CD4-positive, alpha-beta memory T cell (primary cell): ENCODE results near the gene MERTK. TPM values are rescaled to one million over a fixed set of nuclear protein-coding genes. Genes with fewer than 3 reads are reported as not detected.
A peak's percentile ranks its signal among the peaks of the same experiment; 100 is the strongest.

Experiments used
- CTCF ChIA-PET: fragments of 350-600 bp; sonication (Branson Sonifier 250); formaldehyde crosslinking; loops from one replicate; lab custom pipeline; 2021; ENCODE audit warnings: inconsistent platforms; ENCODE audit not compliant: partially characterized antibody; lab: Charles Lee
- POLR2A ChIA-PET: fragments of 350-600 bp; sonication (Branson Sonifier 250); formaldehyde crosslinking; loops from one replicate; lab custom pipeline; 2021; ENCODE audit not compliant: partially characterized antibody; lab: Charles Lee
- DNase-seq, 5 donors: peaks; one replicate each; pipeline versions ENCODE4 v3.0.0 to v3.0.0-alpha.2; 2020 to 2022; ENCODE audit warnings: mixed read lengths in 1 of 5
- H3K27ac ChIP-seq: one replicate; pipeline ENCODE4 v1.7.0; 2013; ENCODE audit warnings: low read depth, low read length
- H3K27me3 ChIP-seq: 2 replicates; pipeline ENCODE4 v1.7.0; 2013; ENCODE audit warnings: mild to moderate bottlenecking, low read length, moderate library complexity; ENCODE audit not compliant: insufficient read depth
- H3K36me3 ChIP-seq: 2 replicates; pipeline ENCODE4 v1.7.0; 2013; ENCODE audit warnings: mild to moderate bottlenecking, low read length, moderate library complexity; ENCODE audit not compliant: insufficient read depth
- H3K4me1 ChIP-seq: 2 replicates; pipeline ENCODE4 v1.7.0; 2013; ENCODE audit warnings: mild to moderate bottlenecking, low read length, moderate library complexity; ENCODE audit not compliant: insufficient read depth
- H3K4me3 ChIP-seq, 2 donors: one replicate each; pipeline ENCODE4 v1.7.0; 2013; ENCODE audit warnings: low read length in 2 of 2, mild to moderate bottlenecking in 1 of 2
- H3K9me3 ChIP-seq, 2 donors: one replicate each; pipeline ENCODE4 v1.7.0; 2013; ENCODE audit warnings: low read length in 2 of 2, control low read depth in 1 of 2; ENCODE audit not compliant: control insufficient read depth in 1 of 2
- H3K27ac Mint-ChIP-seq, 7 donors: one replicate each; pipeline ENCODE4 v1.8.0; 2020 to 2021; ENCODE audit warnings: mixed read lengths in 7 of 7, mild to moderate bottlenecking in 6 of 7, inconsistent platforms in 3 of 7, moderate library complexity in 3 of 7
- H3K27me3 Mint-ChIP-seq, 2 donors: one replicate each; pipeline ENCODE4 v1.8.0; 2020 to 2021; ENCODE audit warnings: mixed read lengths in 2 of 2
- H3K36me3 Mint-ChIP-seq, 2 donors: one replicate each; pipeline ENCODE4 v1.8.0; 2020 to 2021; ENCODE audit warnings: mixed read lengths in 2 of 2, inconsistent platforms in 1 of 2, mild to moderate bottlenecking in 1 of 2
- H3K4me1 Mint-ChIP-seq, 4 donors: one replicate each; pipeline ENCODE4 v1.8.0; 2020 to 2021; ENCODE audit warnings: mixed read lengths in 4 of 4, mild to moderate bottlenecking in 1 of 4
- H3K4me3 Mint-ChIP-seq, 8 donors: one replicate each; pipeline ENCODE4 v1.8.0; 2020 to 2021; ENCODE audit warnings: mixed read lengths in 8 of 8, mild to moderate bottlenecking in 7 of 8, moderate library complexity in 6 of 8, inconsistent platforms in 3 of 8
- H3K9me3 Mint-ChIP-seq, 8 donors: one replicate each; pipeline ENCODE4 v1.8.0; 2020 to 2021; ENCODE audit warnings: mixed read lengths in 8 of 8, mild to moderate bottlenecking in 5 of 8, inconsistent platforms in 3 of 8, moderate library complexity in 1 of 8
- intact Hi-C: fragments of 100-400 bp; cut with micrococcal nuclease; formaldehyde crosslinking; loops from one replicate; pipeline ENCODE4 v1.15.1; 2023
- polyA plus RNA-seq, 2 donors: library from polyadenylated mRNA; unstranded; fragments of 300-500 nt; fragmentation: Illumina TruSeq; gene quantifications; one replicate each; pipeline ENCODE4 v1.2.3, GENCODE V29; 2021
- total RNA-seq, 2 experiments: library from RNA; stranded (reverse); gene quantifications; one replicate each; pipeline ENCODE4 v1.2.3, GENCODE V29; 2021

MERTK gene
- total and polyA plus RNA-seq, 4 experiments from 2014 or later = 0.09 to 0.67 (median 0.45) TPM

- ChIA-PET POLR2A (no interaction called here), CTCF (no interaction called here)
- Histone ChIP-seq H3K9me3 (no peaks in the 10 kb centered on the region), H3K36me3 (peaks cover 9% of the 10 kb centered on the region), H3K4me3 (no peak overlapping the region), H3K4me1 (peaks cover 7% of the 10 kb centered on the region), H3K27ac (no peak overlapping the region), H3K27me3 (no peaks in the 10 kb centered on the region)
- Mint-ChIP-seq H3K27me3 (no peaks in the 10 kb centered on the region), H3K27ac (peak overlapping the region in 1 of 7 donors; percentile 15), H3K4me1 (peaks cover 33 to 44% (median 38%) of the 10 kb centered on the region in 4 donors), H3K36me3 (peaks cover 59 to 74% of the 10 kb centered on the region in 2 donors), H3K9me3 (peaks cover 0 to 7% (median under 1%) of the 10 kb centered on the region in 8 donors), H3K4me3 (no peak overlapping the region)
- intact Hi-C loops = no loop called here
- no peak for DNase-seq
Measured at GRCh38 chr2:112074506-112074905, 176.1 kb downstream of the MERTK start.

DNA sequence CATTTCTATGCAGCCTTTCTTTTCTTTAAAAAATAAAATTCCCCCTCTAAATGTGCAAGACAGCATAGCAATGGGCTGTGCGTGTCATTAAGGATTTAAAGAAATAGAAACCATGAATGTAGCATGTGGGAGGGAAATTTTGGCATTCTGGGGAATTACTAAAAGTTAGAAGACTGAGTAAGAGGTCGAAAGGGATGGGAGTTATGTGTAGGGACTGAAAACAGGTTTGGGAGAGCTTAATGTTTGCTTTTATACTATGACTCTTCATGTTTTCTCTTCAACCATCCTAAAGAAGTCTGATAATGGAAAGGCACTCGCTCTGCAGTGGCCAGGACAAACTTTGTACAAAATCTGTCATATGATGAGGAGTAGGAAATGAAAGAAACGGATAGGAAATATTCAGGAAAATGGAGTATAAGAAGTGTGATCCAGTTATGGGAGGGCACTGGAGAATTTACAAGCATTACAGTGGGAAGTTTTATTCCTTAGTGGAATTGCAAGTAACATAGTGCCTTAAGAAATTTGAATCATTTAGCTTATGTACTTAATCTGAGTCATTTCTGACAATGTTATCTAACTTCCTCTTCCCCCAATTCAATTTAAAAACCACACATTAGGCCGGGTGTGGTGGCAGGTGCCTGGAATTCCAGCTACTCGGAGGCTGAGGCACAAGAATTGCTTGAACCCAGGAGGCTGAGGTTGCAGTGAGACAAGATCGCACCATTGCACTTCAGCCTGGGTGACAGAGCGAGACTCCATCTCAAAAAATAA, 177.3 kb downstream of the MERTK start:
- intact Hi-C loops = no loop called here
- Mint-ChIP-seq H3K4me1 (peaks cover 34 to 41% (median 35%) of the 10 kb centered on the region in 4 donors), H3K27me3 (no peaks in the 10 kb centered on the region), H3K27ac (peak overlapping the region in 3 of 7 donors; percentile 3 to 79 (median 33)), H3K9me3 (peaks cover 0 to 7% (median 0%) of the 10 kb centered on the region in 8 donors), H3K4me3 (no peak overlapping the region), H3K36me3 (peaks cover 52 to 69% of the 10 kb centered on the region in 2 donors)
- ChIA-PET CTCF (no interaction called here), POLR2A (no interaction called here)
- Histone ChIP-seq H3K9me3 (no peaks in the 10 kb centered on the region), H3K4me1 (peaks cover 7% of the 10 kb centered on the region), H3K4me3 (no peak overlapping the region), H3K27ac (no peak overlapping the region), H3K36me3 (peaks cover 9% of the 10 kb centered on the region), H3K27me3 (no peaks in the 10 kb centered on the region)
- DNase-seq = no peak

DNA sequence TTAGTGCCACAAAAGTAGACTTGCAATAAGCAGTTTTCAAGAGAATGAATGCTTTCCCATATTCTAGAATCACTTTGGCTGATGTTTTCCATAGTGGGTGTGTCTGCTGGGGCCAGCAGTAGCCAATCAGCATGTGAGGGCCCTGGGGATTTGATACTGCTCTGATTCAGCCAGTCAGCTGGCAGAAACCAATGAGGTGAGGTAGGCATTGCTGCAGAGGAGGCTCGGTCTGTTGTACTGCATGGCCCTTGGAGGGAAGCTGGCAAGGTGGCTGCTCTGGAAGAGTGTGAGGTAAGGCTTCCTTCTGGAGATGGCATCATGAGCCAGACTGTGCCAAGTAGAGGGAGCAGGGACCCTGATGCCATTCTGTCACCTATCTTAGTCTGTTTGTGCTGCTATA, 179.4 kb downstream of the MERTK start:
- no peaks in the 10 kb centered on the region for H3K27me3 ChIP-seq
- no peak overlapping the region for H3K27ac ChIP-seq
- H3K4me1 ChIP-seq = peaks cover 3% of the 10 kb centered on the region
- peaks cover 21 to 27% (median 24%) of the 10 kb centered on the region in 4 donors for H3K4me1 Mint-ChIP-seq
- peaks cover 27% of the 10 kb centered on the region for H3K36me3 ChIP-seq
- intact Hi-C loops = no loop called here
- H3K9me3 ChIP-seq = no peaks in the 10 kb centered on the region
- peaks cover 0 to 7% (median 0%) of the 10 kb centered on the region in 8 donors for H3K9me3 Mint-ChIP-seq
- H3K27ac Mint-ChIP-seq = no peak overlapping the region
- ChIA-PET POLR2A (no interaction called here), CTCF (no interaction called here)
- peaks cover 60 to 76% of the 10 kb centered on the region in 2 donors for H3K36me3 Mint-ChIP-seq
- DNase-seq = no peak
- H3K27me3 Mint-ChIP-seq = no peaks in the 10 kb centered on the region
- H3K4me3 Mint-ChIP-seq = no peak overlapping the region
- H3K4me3 ChIP-seq = no peak overlapping the region

Other genes with a start within 250 kb of the MERTK start
- gene ANAPC1, start 14.4 kb upstream of the MERTK start, total RNA-seq = 10 to 100 TPM; 58.1 to 60.2 TPM
- gene ANAPC1, start 14.4 kb upstream of the MERTK start, polyA plus RNA-seq = 10 to 100 TPM; 22.2 to 26.2 TPM
- 10 to 100 TPM; 28.6 to 28.7 TPM for gene TMEM87B, start 156.7 kb downstream of the MERTK start, total RNA-seq
- 10 to 100 TPM; 12.5 to 15.1 TPM for gene TMEM87B, start 156.7 kb downstream of the MERTK start, polyA plus RNA-seq
- 10 to 100 TPM; 34.3 to 37.0 TPM for gene FBLN7, start 239.8 kb downstream of the MERTK start, total RNA-seq
- gene FBLN7, start 239.8 kb downstream of the MERTK start, polyA plus RNA-seq = 10 to 100 TPM; 29.3 to 41.2 TPM